ENCODE data around the gene RLIM.

Gene RLIM

GRCh38 chrX:74593593-74593992 is 20.8 kb downstream of the RLIM start:
- Histone ChIP-seq H2AFZ (ENCODE audit: low read depth, low read length, severe bottlenecking) (no peak overlapping the region), H3K4me2 (ENCODE audit: low read depth, low read length, poor library complexity, severe bottlenecking) (no peak overlapping the region), H3K9me2 (replicated peaks; ENCODE audit: insufficient read depth, low read length) (no peaks in the 10 kb centered on the region), H3F3A (ENCODE audit: insufficient read depth) (no peaks in the 10 kb centered on the region), H3K9ac (ENCODE audit: low read length) (no peak overlapping the region), H3K27ac (ENCODE audit: low read depth, low read length) (no peak overlapping the region), H4K20me1 (ENCODE audit: low read depth, low read length) (no peaks in the 10 kb centered on the region), H3K27me3 (ENCODE audit: low read length) (no peaks in the 10 kb centered on the region), H3K9me3 (ENCODE audit: insufficient read depth, low read length) (no peaks in the 10 kb centered on the region), H3K79me2 (ENCODE audit: insufficient read depth, low read length) (peaks cover 7% of the 10 kb centered on the region; the same call in 1 of the 2 replicates), H3K36me3 (ENCODE audit: low read length) (0 out of 2 replicates have a peak, but pooled peaks cover 4% of the 10 kb centered on the region), H3K4me3 (ENCODE audit: insufficient read depth, low read length, poor library complexity, severe bottlenecking) (no peak overlapping the region)
- TF ChIP-seq, protein P1, sequence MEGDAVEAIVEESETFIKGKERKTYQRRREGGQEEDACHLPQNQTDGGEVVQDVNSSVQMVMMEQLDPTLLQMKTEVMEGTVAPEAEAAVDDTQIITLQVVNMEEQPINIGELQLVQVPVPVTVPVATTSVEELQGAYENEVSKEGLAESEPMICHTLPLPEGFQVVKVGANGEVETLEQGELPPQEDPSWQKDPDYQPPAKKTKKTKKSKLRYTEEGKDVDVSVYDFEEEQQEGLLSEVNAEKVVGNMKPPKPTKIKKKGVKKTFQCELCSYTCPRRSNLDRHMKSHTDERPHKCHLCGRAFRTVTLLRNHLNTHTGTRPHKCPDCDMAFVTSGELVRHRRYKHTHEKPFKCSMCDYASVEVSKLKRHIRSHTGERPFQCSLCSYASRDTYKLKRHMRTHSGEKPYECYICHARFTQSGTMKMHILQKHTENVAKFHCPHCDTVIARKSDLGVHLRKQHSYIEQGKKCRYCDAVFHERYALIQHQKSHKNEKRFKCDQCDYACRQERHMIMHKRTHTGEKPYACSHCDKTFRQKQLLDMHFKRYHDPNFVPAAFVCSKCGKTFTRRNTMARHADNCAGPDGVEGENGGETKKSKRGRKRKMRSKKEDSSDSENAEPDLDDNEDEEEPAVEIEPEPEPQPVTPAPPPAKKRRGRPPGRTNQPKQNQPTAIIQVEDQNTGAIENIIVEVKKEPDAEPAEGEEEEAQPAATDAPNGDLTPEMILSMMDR (IDR thresholded peaks at IDR 0.05; ENCODE audit: insufficient read depth, low read length, poor library complexity, severe bottlenecking): no peak
- TF ChIP-seq EZH2phosphoT487 (conservative IDR thresholded peaks at IDR 0.05; ENCODE audit: low read length): no peak

- no peaks in the 10 kb centered on the region for H3K27me3 ChIP-seq (ENCODE audit: low read length)
- H3K4me2 ChIP-seq (ENCODE audit: low read depth, low read length, poor library complexity, severe bottlenecking): no peak overlapping the region
These were observed 28.7 kb downstream of the RLIM start for GRCh38 chrX:74585766-74586165.

GRCh38 chrX:74579597-74580198 is 34.7 kb downstream of the RLIM start:
- Histone ChIP-seq H3F3A (ENCODE audit: insufficient read depth) (no peaks in the 10 kb centered on the region), H3K4me2 (ENCODE audit: low read depth, low read length, poor library complexity, severe bottlenecking) (no peak overlapping the region), H4K20me1 (ENCODE audit: low read depth, low read length) (no peaks in the 10 kb centered on the region), H3K79me2 (ENCODE audit: insufficient read depth, low read length) (no peaks in the 10 kb centered on the region), H3K27ac (ENCODE audit: low read depth, low read length) (no peak overlapping the region), H3K36me3 (ENCODE audit: low read length) (no peaks in the 10 kb centered on the region), H2AFZ (ENCODE audit: low read depth, low read length, severe bottlenecking) (no peak overlapping the region), H3K27me3 (ENCODE audit: low read length) (no peaks in the 10 kb centered on the region), H3K4me3 (ENCODE audit: insufficient read depth, low read length, poor library complexity, severe bottlenecking) (no peak overlapping the region), H3K9ac (ENCODE audit: low read length) (no peak overlapping the region), H3K9me2 (replicated peaks; ENCODE audit: insufficient read depth, low read length) (no peaks in the 10 kb centered on the region), H3K9me3 (ENCODE audit: insufficient read depth, low read length) (no peaks in the 10 kb centered on the region)
- TF ChIP-seq, protein P1 (IDR thresholded peaks at IDR 0.05; ENCODE audit: insufficient read depth, low read length, poor library complexity, severe bottlenecking): no peak
- TF ChIP-seq EZH2phosphoT487 (conservative IDR thresholded peaks at IDR 0.05; ENCODE audit: low read length): no peak

More at GRCh38 chrX:74585766-74586165, 28.7 kb downstream of the RLIM start:
- Histone ChIP-seq H3K4me3 (ENCODE audit: insufficient read depth, low read length, poor library complexity, severe bottlenecking) (no peak overlapping the region), H2AFZ (ENCODE audit: low read depth, low read length, severe bottlenecking) (no peak overlapping the region), H3F3A (ENCODE audit: insufficient read depth) (no peaks in the 10 kb centered on the region), H3K9ac (ENCODE audit: low read length) (no peak overlapping the region), H3K36me3 (ENCODE audit: low read length) (no peaks in the 10 kb centered on the region), H3K9me2 (replicated peaks; ENCODE audit: insufficient read depth, low read length) (no peaks in the 10 kb centered on the region), H3K9me3 (ENCODE audit: insufficient read depth, low read length) (no peaks in the 10 kb centered on the region), H3K79me2 (ENCODE audit: insufficient read depth, low read length) (no peaks in the 10 kb centered on the region), H4K20me1 (ENCODE audit: low read depth, low read length) (no peaks in the 10 kb centered on the region), H3K27ac (ENCODE audit: low read depth, low read length) (no peak overlapping the region)
- TF ChIP-seq, protein P1 (IDR thresholded peaks at IDR 0.05; ENCODE audit: insufficient read depth, low read length, poor library complexity, severe bottlenecking): no peak
- no peak for TF ChIP-seq EZH2phosphoT487 (conservative IDR thresholded peaks at IDR 0.05; ENCODE audit: low read length)
